IMR-90 (cell line): ENCODE data around the gene BLMH. TPM values are rescaled to one million over a fixed set of nuclear protein-coding genes. Genes with fewer than 3 reads are reported as not detected.

Experiments
- ATAC-seq: fragments of 200-7000 bp; cut with Tn5 transposase; 2 replicates; pipeline ENCODE4 v1.9.1; 2020; ENCODE audit warnings: low read depth, mild to moderate bottlenecking, moderate library complexity
- BruUV-seq: library from RNA; stranded (reverse); fragments of 400-500 nt; replicated peaks from 2 replicates; lab custom pipeline; 2021; lab: Mats Ljungman, UMichigan
- CTCF ChIA-PET: fragments of 300-600 bp; formaldehyde crosslinking; extraction: SDS; loops from one replicate; lab custom pipeline; 2021; ENCODE audit warnings: antibody characterized with exemption; lab: Yijun Ruan, JAX
- POLR2A ChIA-PET: fragments of 300-600 bp; sonication (Branson Sonifier 250); formaldehyde crosslinking; loops from one replicate; lab custom pipeline; 2022; ENCODE audit warnings: antibody characterized with exemption; ENCODE audit not compliant: unreplicated experiment; lab: Charles Lee
- DNase-seq: peaks from one replicate; pipeline ENCODE4 v3.0.0; 2013
- H2AFZ ChIP-seq: replicated peaks from 2 replicates; pipeline ENCODE3; 2013; ENCODE audit warnings: low read length, mild to moderate bottlenecking; ENCODE audit not compliant: poor library complexity
- H2AK5ac ChIP-seq: 2 replicates; pipeline ENCODE4 v1.6.1; 2013; ENCODE audit warnings: low read depth, low read length, inconsistent platforms
- H2AK9ac ChIP-seq: replicated peaks from 2 replicates; pipeline ENCODE3; 2013; ENCODE audit warnings: mild to moderate bottlenecking, low read depth, low read length, moderate library complexity; ENCODE audit not compliant: poor library complexity
- H2BK120ac ChIP-seq: 2 replicates; pipeline ENCODE4 v1.6.1; 2013; ENCODE audit warnings: low read depth, low read length, inconsistent platforms
- H2BK15ac ChIP-seq: 3 replicates; pipeline ENCODE4 v1.6.1; 2013; ENCODE audit warnings: low read depth, low read length, inconsistent platforms
- H2BK20ac ChIP-seq: 2 replicates; pipeline ENCODE4 v1.6.1; 2013; ENCODE audit warnings: low read depth, mild to moderate bottlenecking, inconsistent platforms, low read length, moderate library complexity
- H2BK5ac ChIP-seq: 2 replicates; pipeline ENCODE4 v1.6.1; 2013; ENCODE audit warnings: mild to moderate bottlenecking, low read depth, low read length, inconsistent platforms; ENCODE audit not compliant: poor library complexity, severe bottlenecking
- H3K14ac ChIP-seq: replicated peaks from 2 replicates; pipeline ENCODE4 v1.6.1; 2013; ENCODE audit warnings: low read depth, low read length, inconsistent platforms
- H3K18ac ChIP-seq: 2 replicates; pipeline ENCODE4 v1.6.1; 2013; ENCODE audit warnings: low read depth, low read length, control low read depth
- H3K23ac ChIP-seq: 2 replicates; pipeline ENCODE4 v1.6.1; 2013; ENCODE audit warnings: low read depth, low read length, inconsistent platforms
- H3K27ac ChIP-seq: 2 replicates; pipeline ENCODE4 v1.5.1; 2013; ENCODE audit warnings: mild to moderate bottlenecking, control low read depth, low read length; ENCODE audit not compliant: insufficient read depth
- H3K27me3 ChIP-seq: 2 replicates; pipeline ENCODE4 v1.6.1; 2013; ENCODE audit warnings: low read length; ENCODE audit not compliant: control insufficient read depth, insufficient read depth
- H3K36me3 ChIP-seq: 2 replicates; pipeline ENCODE4 v1.6.1; 2013; ENCODE audit warnings: low read length, mixed read lengths; ENCODE audit not compliant: control insufficient read depth, insufficient read depth
- H3K4ac ChIP-seq: 2 replicates; pipeline ENCODE4 v1.6.1; 2013; ENCODE audit warnings: low read depth, low read length, inconsistent platforms
- H3K4me1 ChIP-seq: 2 replicates; pipeline ENCODE4 v1.6.1; 2013; ENCODE audit warnings: low read length, mixed read lengths; ENCODE audit not compliant: control insufficient read depth, insufficient read depth
- H3K4me2 ChIP-seq: 2 replicates; pipeline ENCODE4 v1.6.1; 2013; ENCODE audit warnings: low read depth, mild to moderate bottlenecking, control low read depth, low read length, moderate library complexity
- H3K4me3 ChIP-seq: 2 replicates; pipeline ENCODE4 v1.5.1; 2013; ENCODE audit warnings: low read depth, mild to moderate bottlenecking, control low read depth, low read length, moderate library complexity; ENCODE audit not compliant: insufficient read depth
- H3K56ac ChIP-seq: 2 replicates; pipeline ENCODE4 v1.6.1; 2013; ENCODE audit warnings: low read length, inconsistent platforms; ENCODE audit not compliant: insufficient read depth; ENCODE audit errors: extremely low read depth
- H3K79me1 ChIP-seq, 2 experiments: 2 replicates each; pipeline ENCODE4 v1.6.1; 2013; ENCODE audit warnings: low read length in 2 of 2, inconsistent platforms in 1 of 2, low read depth in 1 of 2
- H3K9ac ChIP-seq: 2 replicates; pipeline ENCODE4 v1.6.1; 2013; ENCODE audit warnings: low read depth, low read length, control low read depth
- H3K9me1 ChIP-seq: 2 replicates; pipeline ENCODE4 v1.6.1; 2013; ENCODE audit warnings: low read length, inconsistent platforms; ENCODE audit not compliant: insufficient read depth
- H3K9me3 ChIP-seq: 2 replicates; pipeline ENCODE4 v1.6.1; 2013; ENCODE audit warnings: low read length; ENCODE audit not compliant: control insufficient read depth, insufficient read depth
- H4K20me1 ChIP-seq: 2 replicates; pipeline ENCODE4 v1.6.1; 2013; ENCODE audit warnings: low read length, inconsistent platforms; ENCODE audit not compliant: insufficient read depth
- H4K5ac ChIP-seq: 2 replicates; pipeline ENCODE4 v1.6.1; 2013; ENCODE audit warnings: mild to moderate bottlenecking, low read depth, low read length, control low read depth
- H4K8ac ChIP-seq, 2 experiments: 2 replicates each; pipeline ENCODE4 v1.6.1; 2013; ENCODE audit warnings: low read depth in 2 of 2, low read length in 2 of 2, control low read depth in 1 of 2, inconsistent platforms in 1 of 2
- H4K91ac ChIP-seq: 2 replicates; pipeline ENCODE4 v1.6.1; 2013; ENCODE audit warnings: low read depth, low read length, inconsistent platforms; ENCODE audit not compliant: insufficient read depth
- BHLHE40 ChIP-seq: fragments of 150-350 bp; IDR thresholded peaks from 2 replicates; pipeline ENCODE4 v1.6.1; 2016; ENCODE audit warnings: mild to moderate bottlenecking, low read depth, low read length
- CEBPB ChIP-seq: IDR thresholded peaks from 2 replicates; pipeline ENCODE4 v1.6.1; 2012; ENCODE audit warnings: low read depth, low read length, improper control_type of control experiment
- CHD1 ChIP-seq: IDR thresholded peaks from 2 replicates; pipeline ENCODE4 v1.6.1; 2012; ENCODE audit warnings: low read depth, low read length, improper control_type of control experiment
- FOS ChIP-seq: fragments of 150-350 bp; IDR thresholded peaks from 2 replicates; pipeline ENCODE4 v1.6.1; 2016; ENCODE audit warnings: low read depth, low read length
- MAFK ChIP-seq: IDR thresholded peaks from 2 replicates; pipeline ENCODE4 v1.6.1; 2012; ENCODE audit warnings: low read depth, low read length, improper control_type of control experiment
- MAZ ChIP-seq: IDR thresholded peaks from 2 replicates; pipeline ENCODE4 v1.6.1; 2012; ENCODE audit warnings: low read depth, mild to moderate bottlenecking, low read length, improper control_type of control experiment, moderate library complexity, borderline replicate concordance
- MXI1 ChIP-seq: IDR thresholded peaks from 2 replicates; pipeline ENCODE4 v1.6.1; 2012; ENCODE audit warnings: low read depth, mild to moderate bottlenecking, low read length, moderate library complexity, borderline replicate concordance
- NFE2L2 ChIP-seq: fragments of 150-350 bp; IDR thresholded peaks from 2 replicates; pipeline ENCODE4 v1.6.1; 2016; ENCODE audit warnings: low read depth, mild to moderate bottlenecking, low read length
- POLR2A ChIP-seq: IDR thresholded peaks from 2 replicates; pipeline ENCODE4 v1.6.1; 2012; ENCODE audit warnings: mild to moderate bottlenecking, low read depth, low read length
- RAD21 ChIP-seq: IDR thresholded peaks from 2 replicates; pipeline ENCODE4 v1.6.1; 2012; ENCODE audit warnings: low read length, improper control_type of control experiment
- RCOR1 ChIP-seq: IDR thresholded peaks from 2 replicates; pipeline ENCODE4 v1.6.1; 2012; ENCODE audit warnings: mild to moderate bottlenecking, low read length, improper control_type of control experiment; ENCODE audit not compliant: insufficient replicate concordance
- RFX5 ChIP-seq: IDR thresholded peaks from 2 replicates; pipeline ENCODE4 v1.8.0; 2012; ENCODE audit warnings: low read depth, mild to moderate bottlenecking, low read length, moderate library complexity
- SMC3 ChIP-seq: fragments of 150-350 bp; IDR thresholded peaks from 2 replicates; pipeline ENCODE4 v1.6.1; 2016; ENCODE audit warnings: low read depth, mild to moderate bottlenecking, antibody characterized with exemption, low read length, moderate library complexity
- WGBS, 2 experiments: methylation state at CpG; one replicate each; pipeline versions ENCODE4 v1.1.5 to v1.1.7; 2013; ENCODE audit warnings: missing lambda C conversion rate in 2 of 2; ENCODE audit not compliant: insufficient read length in 1 of 2; ENCODE audit errors: extremely low coverage in 2 of 2; 5-methylcytosine and 5-hydroxymethylcytosine counted together
- dilution Hi-C: fragments of 300-500 bp; cut with HindIII; formaldehyde crosslinking; loops from one replicate; pipeline ENCODE4 v1.14.3; 2018; ENCODE audit warnings: low sequenced_read_pairs; ENCODE audit not compliant: unreplicated experiment
- in situ Hi-C: fragments of 300-500 bp; cut with MboI; formaldehyde crosslinking; loops from 3 replicates; pipeline ENCODE4 v1.14.3; 2019; ENCODE audit warnings: low sequenced_read_pairs, inconsistent platforms, mixed read lengths
- intact Hi-C: fragments of 100-400 bp; cut with micrococcal nuclease; formaldehyde crosslinking; loops from 2 replicates; pipeline ENCODE4 v1.10.0; 2022
- polyA plus RNA-seq, 3 experiments: library from polyadenylated mRNA; depleted of rRNA; stranded (reverse); fragments of >200 nt; gene quantifications; 2 replicates each; pipeline ENCODE4 v1.2.3, GENCODE V29; 2012; ENCODE audit warnings: low replicate concordance in 1 of 3
- total RNA-seq: library from RNA; depleted of rRNA; stranded (reverse); fragments of >200 nt; gene quantifications from 2 replicates; pipeline ENCODE4 v1.2.3, GENCODE V29; 2012
- TF ChIP-seq, protein P1 (sequence below): conservative IDR thresholded peaks from 2 replicates; pipeline ENCODE4 v1.5.1; 2012; ENCODE audit warnings: mild to moderate bottlenecking, low read depth, low read length, improper control_type of control experiment
- TF ChIP-seq, protein P2 (sequence below): fragments of 150-350 bp; IDR thresholded peaks from 2 replicates; pipeline ENCODE4 v1.6.1; 2016; ENCODE audit warnings: low read depth, mild to moderate bottlenecking, low read length, moderate library complexity, borderline replicate concordance
- TF ChIP-seq, protein P3 (sequence below): fragments of 150-350 bp; IDR thresholded peaks from 2 replicates; pipeline ENCODE4 v1.6.1; 2017; ENCODE audit warnings: mild to moderate bottlenecking, antibody characterized with exemption, low read length, low read depth

BLMH gene
- total and polyA plus RNA-seq, 2 of the 4 experiments (the other 2 are of a cell fraction) = 17.3 to 20.8 TPM

DNA sequence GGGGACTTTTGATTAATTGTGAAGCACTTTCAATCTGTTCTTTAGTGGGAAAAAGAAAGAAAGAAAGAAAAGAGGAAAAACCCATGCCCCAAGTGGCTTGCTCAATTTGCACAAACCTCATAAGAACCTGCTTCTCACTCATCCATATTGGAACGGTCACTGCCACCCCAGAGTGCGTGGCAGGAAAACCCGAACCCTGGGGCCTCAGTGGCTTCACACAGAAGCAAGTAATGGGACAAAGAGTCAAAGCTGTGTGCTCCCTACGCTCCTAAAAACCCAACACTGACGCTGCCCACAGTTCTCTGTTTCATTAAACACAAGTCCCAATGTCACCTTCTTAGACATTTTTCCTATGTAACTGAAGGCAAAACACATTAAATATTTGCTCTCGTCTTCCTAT lies 57.4 kb downstream of the BLMH start:
- dilution Hi-C loops = no loop called here
- H3K79me1 ChIP-seq = no peaks in the 10 kb centered on the region
- H3K4ac ChIP-seq = no peak overlapping the region
- H2AK9ac ChIP-seq = no peak overlapping the region
- no peaks in the 10 kb centered on the region; the same call in 1 of the 2 replicates for H3K9me3 ChIP-seq
- no peak overlapping the region for H2BK20ac ChIP-seq
- no peak overlapping the region for H3K9ac ChIP-seq
- ATAC-seq (no peak), DNase-seq (no peak)
- in situ Hi-C loops = no loop called here
- ChIA-PET POLR2A (interaction anchor here (0.6 kb wide), 1 partner anchor 640 kb away, joined by 3 read pairs; no protein-coding TSS in a partner anchor), CTCF (no interaction called here)
- no peak overlapping the region for H4K5ac ChIP-seq
- no peak overlapping the region for H3K56ac ChIP-seq
- no peak overlapping the region for H2BK120ac ChIP-seq
- no peaks in the 10 kb centered on the region for H3K9me1 ChIP-seq
- H3K36me3 ChIP-seq = no peaks in the 10 kb centered on the region
- H3K14ac ChIP-seq = no peak overlapping the region
- H2BK15ac ChIP-seq = no peak overlapping the region
- H4K8ac ChIP-seq = no peak overlapping the region
- no peak overlapping the region for H2AFZ ChIP-seq
- WGBS, 2 experiments = 90% methylated on average over 2 of the region's 6 CpGs; no CpG with 5 or more reads in 1 of the 2 experiments
- no peak overlapping the region for H3K4me2 ChIP-seq
- H4K20me1 ChIP-seq = no peaks in the 10 kb centered on the region
- H3K23ac ChIP-seq = no peak overlapping the region
- H3K18ac ChIP-seq = no peak overlapping the region
- H2AK5ac ChIP-seq = no peak overlapping the region
- H2BK5ac ChIP-seq = no peak overlapping the region
- intact Hi-C loops = no loop called here
- TF ChIP-seq RFX5 = no peak
- TF ChIP-seq, protein P1, sequence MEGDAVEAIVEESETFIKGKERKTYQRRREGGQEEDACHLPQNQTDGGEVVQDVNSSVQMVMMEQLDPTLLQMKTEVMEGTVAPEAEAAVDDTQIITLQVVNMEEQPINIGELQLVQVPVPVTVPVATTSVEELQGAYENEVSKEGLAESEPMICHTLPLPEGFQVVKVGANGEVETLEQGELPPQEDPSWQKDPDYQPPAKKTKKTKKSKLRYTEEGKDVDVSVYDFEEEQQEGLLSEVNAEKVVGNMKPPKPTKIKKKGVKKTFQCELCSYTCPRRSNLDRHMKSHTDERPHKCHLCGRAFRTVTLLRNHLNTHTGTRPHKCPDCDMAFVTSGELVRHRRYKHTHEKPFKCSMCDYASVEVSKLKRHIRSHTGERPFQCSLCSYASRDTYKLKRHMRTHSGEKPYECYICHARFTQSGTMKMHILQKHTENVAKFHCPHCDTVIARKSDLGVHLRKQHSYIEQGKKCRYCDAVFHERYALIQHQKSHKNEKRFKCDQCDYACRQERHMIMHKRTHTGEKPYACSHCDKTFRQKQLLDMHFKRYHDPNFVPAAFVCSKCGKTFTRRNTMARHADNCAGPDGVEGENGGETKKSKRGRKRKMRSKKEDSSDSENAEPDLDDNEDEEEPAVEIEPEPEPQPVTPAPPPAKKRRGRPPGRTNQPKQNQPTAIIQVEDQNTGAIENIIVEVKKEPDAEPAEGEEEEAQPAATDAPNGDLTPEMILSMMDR = no peak
- TF ChIP-seq CHD1 = no peak
- TF ChIP-seq, protein P2, sequence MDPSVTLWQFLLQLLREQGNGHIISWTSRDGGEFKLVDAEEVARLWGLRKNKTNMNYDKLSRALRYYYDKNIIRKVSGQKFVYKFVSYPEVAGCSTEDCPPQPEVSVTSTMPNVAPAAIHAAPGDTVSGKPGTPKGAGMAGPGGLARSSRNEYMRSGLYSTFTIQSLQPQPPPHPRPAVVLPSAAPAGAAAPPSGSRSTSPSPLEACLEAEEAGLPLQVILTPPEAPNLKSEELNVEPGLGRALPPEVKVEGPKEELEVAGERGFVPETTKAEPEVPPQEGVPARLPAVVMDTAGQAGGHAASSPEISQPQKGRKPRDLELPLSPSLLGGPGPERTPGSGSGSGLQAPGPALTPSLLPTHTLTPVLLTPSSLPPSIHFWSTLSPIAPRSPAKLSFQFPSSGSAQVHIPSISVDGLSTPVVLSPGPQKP = no peak
- no peak for TF ChIP-seq SMC3
- no peak for TF ChIP-seq NFE2L2
- no peak for TF ChIP-seq MAZ
- TF ChIP-seq BHLHE40 = no peak
- TF ChIP-seq MXI1 = no peak
- no peak for TF ChIP-seq RCOR1
- TF ChIP-seq POLR2A = no peak
- no peak for TF ChIP-seq RAD21
- no peak for TF ChIP-seq CEBPB
- no peak for TF ChIP-seq FOS
- TF ChIP-seq MAFK = no peak
- TF ChIP-seq, protein P3, sequence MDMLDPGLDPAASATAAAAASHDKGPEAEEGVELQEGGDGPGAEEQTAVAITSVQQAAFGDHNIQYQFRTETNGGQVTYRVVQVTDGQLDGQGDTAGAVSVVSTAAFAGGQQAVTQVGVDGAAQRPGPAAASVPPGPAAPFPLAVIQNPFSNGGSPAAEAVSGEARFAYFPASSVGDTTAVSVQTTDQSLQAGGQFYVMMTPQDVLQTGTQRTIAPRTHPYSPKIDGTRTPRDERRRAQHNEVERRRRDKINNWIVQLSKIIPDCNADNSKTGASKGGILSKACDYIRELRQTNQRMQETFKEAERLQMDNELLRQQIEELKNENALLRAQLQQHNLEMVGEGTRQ = no peak
- H3K4me3 ChIP-seq = no peak overlapping the region
- BruUV-seq = no TSS peak
- peaks cover 77% of the 10 kb centered on the region for H3K27me3 ChIP-seq
- H4K91ac ChIP-seq = no peak overlapping the region
- H3K27ac ChIP-seq = no peak overlapping the region
- peaks cover 5% of the 10 kb centered on the region; the same call in 1 of the 2 replicates for H3K4me1 ChIP-seq
